HG03025 (cell line): ENCODE data around the gene STYXL2.

Experiments
- ATAC-seq: cut with Tn5 transposase; IDR thresholded peaks from one replicate; pipeline ENCODE4 v1.9.1; 2021; ENCODE audit warnings: mild to moderate bottlenecking, moderate library complexity; ENCODE audit not compliant: unreplicated experiment, low FRiP score

STYXL2 gene

GRCh38 chr1:167077128-167077867, 16.6 kb upstream of the STYXL2 start:
- no peak for ATAC-seq

GRCh38 chr1:167077868-167078210, 16.0 kb upstream of the STYXL2 start:
- ATAC-seq = no peak

DNA sequence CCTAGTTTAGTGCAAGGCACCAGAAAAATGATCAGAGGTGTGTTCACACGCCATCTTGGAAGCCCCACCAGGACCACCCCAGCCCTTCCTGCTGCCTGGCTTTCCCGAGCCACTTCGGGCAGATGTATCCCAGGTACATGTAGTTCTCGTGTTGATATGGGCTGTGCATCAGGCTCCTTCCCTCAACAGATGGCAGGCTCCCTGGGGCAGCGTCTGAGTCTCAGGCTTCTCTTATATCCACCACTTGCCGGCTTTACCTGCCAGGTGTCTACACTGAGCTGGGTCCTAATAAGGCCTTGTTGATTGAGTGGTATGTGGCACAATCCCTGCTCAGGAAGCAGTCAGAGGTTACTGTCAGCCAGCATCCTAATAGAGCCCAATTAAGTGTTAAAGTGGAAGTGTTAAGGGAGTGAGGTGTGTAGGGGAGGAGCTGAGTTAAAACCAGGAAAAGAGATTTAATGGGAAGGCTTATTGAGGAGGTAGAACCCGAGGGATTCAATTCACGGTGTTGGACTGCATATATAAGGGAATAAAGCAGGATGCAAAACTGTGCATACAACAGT, 12.2 kb upstream of the STYXL2 start:
- ATAC-seq = no peak

DNA sequence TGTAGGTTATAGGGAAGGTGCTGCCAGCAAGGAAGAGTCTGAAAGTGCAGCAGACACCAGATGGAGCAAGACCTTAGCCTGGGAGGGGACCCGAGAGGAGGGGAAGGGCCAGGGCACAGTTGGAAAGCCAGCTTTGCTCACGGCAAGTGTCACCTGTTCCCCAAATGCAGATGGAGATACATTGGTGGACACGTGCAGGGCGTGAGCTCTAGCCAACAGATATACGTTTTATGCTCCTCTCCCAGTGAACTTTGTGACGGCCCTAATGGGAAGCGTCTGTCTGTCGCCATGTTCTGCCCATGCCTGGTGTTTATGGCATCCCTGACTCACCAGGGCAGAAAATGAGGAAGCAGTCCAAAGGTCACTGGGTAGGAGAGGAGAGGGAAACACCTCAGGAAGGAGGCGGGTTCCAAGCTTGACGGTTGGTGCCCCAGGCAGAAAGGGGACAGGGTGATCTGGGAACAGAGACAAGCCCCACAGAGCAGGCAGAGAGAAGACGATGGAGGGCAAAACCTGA, 11.3 kb upstream of the STYXL2 start:
- no peak for ATAC-seq

- ATAC-seq = no peak
Measured at GRCh38 chr1:167083066-167083665, 10.7 kb upstream of the STYXL2 start.

DNA sequence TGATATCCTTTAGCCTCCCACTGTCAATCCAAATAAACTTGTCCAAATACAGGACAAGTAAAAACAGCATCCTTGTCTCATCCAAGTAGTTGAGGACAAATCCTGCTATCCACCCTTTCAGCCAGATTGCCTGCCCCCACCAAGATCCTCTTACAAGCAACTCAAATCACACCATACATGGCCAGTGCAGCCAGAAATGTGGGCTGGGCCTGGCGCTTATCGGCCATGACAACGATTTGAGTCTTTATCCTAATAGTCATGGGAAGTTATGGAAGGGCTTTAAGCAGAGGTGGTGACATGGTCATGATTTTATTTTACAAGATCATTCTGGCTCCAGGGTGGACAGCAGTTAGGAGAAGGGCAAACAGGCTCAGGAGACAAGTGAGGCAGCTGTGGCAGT, 10.0 kb upstream of the STYXL2 start:
- ATAC-seq = no peak

GRCh38 chr1:167084757-167085156, 9.1 kb upstream of the STYXL2 start:
- ATAC-seq = no peak

DNA sequence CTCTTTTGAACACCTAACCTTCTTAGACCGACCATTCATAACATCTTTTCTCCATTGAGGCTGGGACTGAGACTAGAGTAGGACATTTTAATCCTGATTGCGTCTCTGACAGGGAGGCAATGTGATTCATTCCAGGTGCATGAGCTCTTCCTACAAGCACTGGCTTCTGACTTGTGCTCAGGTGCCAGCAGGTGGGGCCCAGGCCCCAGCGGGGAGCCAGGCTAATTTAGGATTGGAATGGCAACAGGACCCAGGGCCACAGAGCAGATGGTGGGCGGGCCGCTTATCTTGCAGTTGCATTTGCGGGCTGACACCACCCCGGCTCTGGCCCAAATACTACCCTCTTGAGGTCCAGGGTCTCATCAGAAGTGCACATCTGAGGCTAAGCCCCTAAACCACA, 7.8 kb upstream of the STYXL2 start:
- no peak for ATAC-seq

DNA sequence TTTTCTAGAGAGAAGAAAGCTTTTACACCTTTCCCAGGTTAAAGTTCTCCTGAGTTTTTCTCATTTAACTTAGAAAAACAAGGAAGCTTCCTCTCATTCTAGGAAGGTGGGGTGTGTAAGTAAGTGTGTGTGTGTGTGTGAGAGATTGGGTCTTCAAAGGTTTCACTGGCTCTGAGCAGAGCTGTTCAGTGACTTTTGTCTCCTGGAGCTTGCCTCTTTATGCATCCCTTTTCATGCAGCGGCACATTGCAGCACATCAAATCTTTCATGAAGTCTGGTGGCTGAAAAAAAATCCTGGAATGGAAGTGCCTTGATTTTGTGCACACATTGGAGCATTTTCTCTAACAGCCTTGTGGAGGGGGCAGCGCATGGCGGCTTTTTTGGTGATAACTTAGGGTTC, 7.1 kb upstream of the STYXL2 start:
- ATAC-seq = no peak

DNA sequence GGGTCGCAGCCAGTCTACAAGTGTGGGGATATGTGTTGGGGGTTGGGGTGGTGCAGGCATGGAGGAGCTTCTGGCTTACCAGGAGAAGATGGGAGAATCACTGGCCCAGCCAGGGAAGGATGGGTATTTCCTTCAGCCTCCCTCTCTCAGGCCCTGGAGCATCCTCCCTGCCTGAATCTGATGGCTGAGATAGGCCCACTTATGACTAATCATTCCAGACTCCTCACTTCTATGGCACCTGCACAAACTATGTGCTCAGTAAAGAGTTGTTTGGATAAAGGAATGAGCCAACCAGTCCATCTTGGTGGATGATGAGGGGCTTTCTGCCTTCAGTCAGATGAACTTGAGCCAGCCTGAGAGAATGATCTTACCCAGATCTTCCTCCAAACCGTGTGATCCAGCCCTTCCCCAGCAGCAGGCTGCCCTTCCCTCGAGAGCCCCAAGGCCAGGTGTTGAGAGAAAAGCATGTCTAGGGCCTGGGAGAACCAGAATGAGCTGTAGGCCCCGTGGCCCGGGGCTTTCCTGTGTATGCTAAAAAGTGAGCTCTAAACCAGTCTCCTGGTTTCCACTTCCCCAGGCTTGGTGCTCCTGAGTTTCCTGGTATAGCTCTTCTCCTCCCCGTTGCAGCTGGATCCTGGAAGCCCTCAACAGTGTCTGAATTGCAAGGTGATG, 5.0 kb upstream of the STYXL2 start:
- ATAC-seq = no peak

GRCh38 chr1:167089939-167090313, 3.9 kb upstream of the STYXL2 start:
- ATAC-seq = no peak

DNA sequence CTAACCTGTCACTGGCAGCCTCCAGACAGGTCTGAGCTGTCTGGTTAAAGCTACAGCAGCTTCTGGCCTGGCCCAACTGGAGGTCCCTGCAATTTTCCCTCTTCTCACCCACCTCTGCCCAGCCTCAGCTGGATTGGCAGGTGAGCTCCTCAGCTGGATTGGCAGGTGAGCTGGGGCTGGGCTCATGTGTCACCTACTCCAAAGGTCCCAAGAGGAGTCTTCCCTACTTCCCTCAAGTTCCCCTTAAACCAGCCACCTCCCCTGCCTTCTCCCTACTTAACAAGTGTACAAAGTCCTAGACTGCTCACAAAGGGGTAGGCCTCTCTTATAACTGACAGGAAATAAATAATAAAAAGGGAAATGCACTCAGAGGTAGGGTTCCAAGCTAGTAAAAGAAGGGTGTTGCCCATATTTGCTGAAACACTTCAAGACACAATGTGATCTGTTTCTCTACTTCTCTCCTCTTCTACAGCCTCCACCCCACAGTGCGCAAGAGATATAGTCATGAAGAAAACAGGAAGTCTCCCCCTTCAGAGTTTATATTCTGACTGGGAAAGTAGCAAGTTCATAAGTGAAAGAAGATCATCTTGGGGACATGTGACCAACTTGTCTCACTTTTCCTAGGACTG, 3.4 kb upstream of the STYXL2 start, which contains the start of gene GPA33:
Gene GPA33, minus strand, starts transcription at position 64 of the 629 bp plus-strand sequence. CDS start 90 bp downstream, outside the sequence.
- ATAC-seq = no peak

DNA sequence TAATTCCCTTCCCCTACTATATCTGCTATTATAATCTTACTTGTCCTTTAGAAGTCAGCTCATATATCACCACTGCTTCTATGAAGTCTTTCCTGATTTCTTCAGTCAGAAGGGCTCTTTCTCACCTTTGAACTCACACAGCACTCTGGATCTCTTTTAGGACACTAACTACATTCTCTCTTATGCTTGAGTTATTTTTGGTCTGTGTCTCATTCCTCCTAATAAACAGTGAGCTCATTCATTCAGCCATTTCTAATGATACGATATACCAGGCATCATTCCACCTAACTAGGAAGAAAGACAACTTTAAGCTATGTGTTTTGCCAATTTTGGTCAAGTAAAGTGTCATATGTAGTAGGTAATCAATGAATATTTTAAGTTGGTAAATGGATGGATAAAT, 1.2 kb upstream of the STYXL2 start:
- no peak for ATAC-seq

GRCh38 chr1:167094690-167095089, 815 bp downstream of the STYXL2 start:
- ATAC-seq = no peak

DNA sequence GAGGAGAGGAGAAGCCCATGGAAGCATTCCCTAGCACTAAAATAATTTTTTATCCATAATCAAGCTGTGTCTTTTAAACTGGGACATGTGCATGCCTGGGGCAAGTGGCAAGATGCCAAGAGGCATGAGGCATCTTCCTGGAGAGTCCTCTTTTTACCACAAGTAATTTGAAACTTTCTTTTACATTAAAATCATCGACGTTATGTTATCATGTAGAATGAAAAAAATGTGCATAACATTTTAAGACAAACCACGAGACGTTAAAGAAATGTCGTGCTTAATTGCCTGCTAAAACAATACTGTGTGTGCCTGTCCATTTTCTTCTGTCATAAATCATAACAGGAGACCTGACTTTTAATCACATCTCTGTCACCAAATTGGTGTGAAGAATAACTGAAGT, 1.5 kb downstream of the STYXL2 start:
- no peak for ATAC-seq

DNA sequence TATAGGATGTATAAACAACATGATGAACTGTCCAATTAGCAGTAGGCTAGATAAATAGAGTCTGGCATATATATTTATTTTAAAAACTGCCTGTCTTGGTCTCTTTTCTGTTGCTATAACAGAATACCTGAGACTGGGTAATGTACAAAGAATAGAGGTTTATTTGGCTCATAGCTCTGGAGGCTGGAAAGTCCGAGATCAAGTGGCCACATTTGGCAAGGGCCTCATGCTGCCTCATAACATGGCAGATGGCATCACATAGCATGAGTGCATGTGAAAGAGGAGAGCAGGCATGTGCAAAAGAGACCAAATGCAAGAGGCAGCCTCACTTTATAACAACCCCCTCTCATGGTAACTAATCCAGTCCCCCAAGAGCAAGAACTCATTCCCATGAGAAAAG, 6.0 kb downstream of the STYXL2 start:
- no peak for ATAC-seq

- ATAC-seq = no peak
Measured at GRCh38 chr1:167100730-167101129, 6.9 kb downstream of the STYXL2 start.

- ATAC-seq = no peak
Measured at GRCh38 chr1:167101754-167102153, 7.9 kb downstream of the STYXL2 start.

DNA sequence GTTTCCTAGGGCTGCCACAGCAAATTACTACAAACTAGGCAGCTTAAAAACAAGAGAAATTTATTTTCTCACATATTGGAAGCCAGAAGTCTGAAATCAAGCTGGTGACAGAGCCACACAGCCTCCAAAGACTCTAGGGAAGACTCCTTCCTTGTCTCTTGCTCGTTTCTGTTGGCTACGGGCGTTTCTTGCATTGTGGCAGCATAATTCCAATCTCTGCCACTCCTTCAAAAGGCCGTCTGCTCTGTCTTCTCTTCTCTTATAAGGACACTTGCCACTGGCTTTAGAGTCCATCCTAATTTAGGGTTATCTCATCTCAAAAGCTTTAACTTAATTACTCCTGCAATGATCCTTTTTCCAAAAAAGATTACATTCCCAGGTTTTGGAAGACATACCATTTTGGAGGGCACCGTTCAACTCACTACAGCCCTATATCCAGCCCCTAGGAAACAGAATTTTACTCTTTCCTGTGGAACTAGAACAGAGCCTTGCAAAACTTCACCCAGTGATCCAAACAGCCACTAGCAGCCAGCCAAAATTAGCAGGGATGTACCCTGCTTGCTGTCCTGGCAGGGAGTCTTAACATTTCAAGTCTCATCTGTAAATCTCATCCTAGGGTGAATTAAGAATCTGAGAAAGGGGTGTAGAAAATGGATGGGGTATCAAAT, 9.2 kb downstream of the STYXL2 start:
- ATAC-seq = no peak

DNA sequence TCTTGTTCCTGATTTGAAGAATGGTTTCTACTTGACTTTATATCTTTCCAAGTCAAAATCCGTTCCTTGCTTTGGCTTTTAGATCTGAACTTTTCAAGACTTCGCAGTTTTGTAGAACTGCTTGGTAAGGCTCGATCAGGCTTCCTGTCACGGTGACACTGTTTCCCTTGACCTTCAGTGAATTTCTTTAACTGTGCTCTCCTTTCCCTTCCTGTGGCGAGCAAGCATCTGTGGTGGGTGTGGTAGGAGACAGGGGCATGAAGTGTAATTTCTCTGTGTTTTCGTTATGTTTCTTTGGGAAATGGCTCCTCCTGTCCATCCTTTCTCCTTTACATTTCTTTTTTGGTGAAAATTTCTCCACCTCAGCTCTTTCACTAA, 10.4 kb downstream of the STYXL2 start:
- ATAC-seq = no peak
